Body of pancreas (tissue), 4 donors: ENCODE results near the gene NLRP6. TPM values are rescaled to one million over a fixed set of nuclear protein-coding genes. Genes with fewer than 3 reads are reported as not detected.
A peak's percentile ranks its signal among the peaks of the same experiment; 100 is the strongest.

Source experiments
- ATAC-seq: fragments of 150-250 bp; one replicate; pipeline ENCODE4 v1.9.1; 2016
- DNase-seq, 4 donors: peaks; one replicate each; pipeline ENCODE4 v3.0.0-alpha.2; 2019
- H3K27ac ChIP-seq, 4 donors: fragments of 200-600 bp; sonication (generic); 1 replicate in 3 of 4; 2 replicates in 1 of 4; pipeline versions ENCODE4 v1.5.1 to v1.6.1; 2016 to 2019; ENCODE audit warnings: mild to moderate bottlenecking in 1 of 4, mixed read lengths in 1 of 4, moderate library complexity in 1 of 4
- H3K27me3 ChIP-seq, 2 donors: fragments of 200-600 bp; sonication (generic); one replicate each; pipeline ENCODE4 v1.6.0; 2016; ENCODE audit warnings: mild to moderate bottlenecking in 1 of 2
- H3K36me3 ChIP-seq, 2 donors: fragments of 200-600 bp; sonication (generic); replicated peaks in 1 of 2; 2 replicates each; pipeline ENCODE4 v1.5.1; 2016; ENCODE audit warnings: low read depth in 2 of 2; ENCODE audit not compliant: insufficient read depth in 1 of 2
- H3K4me1 ChIP-seq: fragments of 200-600 bp; sonication (generic); one replicate; pipeline ENCODE4 v1.6.0; 2016
- H3K4me3 ChIP-seq, 2 donors: fragments of 200-600 bp; sonication (generic); 1 replicate in 1 of 2; 2 replicates in 1 of 2; pipeline ENCODE4 v1.5.1; 2016 to 2019
- H3K9me3 ChIP-seq, 3 donors: fragments of 200-600 bp; sonication (generic); 1 replicate in 2 of 3; 2 replicates in 1 of 3; pipeline ENCODE4 v1.5.1; 2016
- POLR2A ChIP-seq, 3 donors: fragments of 450-650 bp; IDR thresholded peaks; one replicate each; pipeline ENCODE4 v1.6.1; 2016; ENCODE audit warnings: antibody characterized with exemption in 3 of 3, mild to moderate bottlenecking in 2 of 3
- WGBS, 2 donors: methylation state at CpG; one replicate each; pipeline ENCODE4 v1.1.5; 2017; 5-methylcytosine and 5-hydroxymethylcytosine counted together
- intact Hi-C: fragments of 100-400 bp; cut with DNase I; formaldehyde crosslinking; loops from one replicate; pipeline ENCODE4 v1.15.1; 2023
- total RNA-seq, 2 donors: library from RNA; depleted of rRNA; stranded (reverse); fragments of >200 nt; gene quantifications; one replicate each; pipeline ENCODE4 v1.1.0, GENCODE V29; 2016
- TF ChIP-seq, protein P1 (sequence below), 7 experiments: fragments of 450-650 bp in 4 of 7; fragments of 200-600 bp in 3 of 7; sonication (generic) in 3 of 7; IDR thresholded peaks; one replicate each; pipeline ENCODE4 v1.5.1; 2016 to 2019; ENCODE audit warnings: antibody characterized with exemption in 7 of 7

NLRP6 gene
- total RNA-seq, 2 donors from 2014 or later = 1.0 TPM; not detected in 1

DNA sequence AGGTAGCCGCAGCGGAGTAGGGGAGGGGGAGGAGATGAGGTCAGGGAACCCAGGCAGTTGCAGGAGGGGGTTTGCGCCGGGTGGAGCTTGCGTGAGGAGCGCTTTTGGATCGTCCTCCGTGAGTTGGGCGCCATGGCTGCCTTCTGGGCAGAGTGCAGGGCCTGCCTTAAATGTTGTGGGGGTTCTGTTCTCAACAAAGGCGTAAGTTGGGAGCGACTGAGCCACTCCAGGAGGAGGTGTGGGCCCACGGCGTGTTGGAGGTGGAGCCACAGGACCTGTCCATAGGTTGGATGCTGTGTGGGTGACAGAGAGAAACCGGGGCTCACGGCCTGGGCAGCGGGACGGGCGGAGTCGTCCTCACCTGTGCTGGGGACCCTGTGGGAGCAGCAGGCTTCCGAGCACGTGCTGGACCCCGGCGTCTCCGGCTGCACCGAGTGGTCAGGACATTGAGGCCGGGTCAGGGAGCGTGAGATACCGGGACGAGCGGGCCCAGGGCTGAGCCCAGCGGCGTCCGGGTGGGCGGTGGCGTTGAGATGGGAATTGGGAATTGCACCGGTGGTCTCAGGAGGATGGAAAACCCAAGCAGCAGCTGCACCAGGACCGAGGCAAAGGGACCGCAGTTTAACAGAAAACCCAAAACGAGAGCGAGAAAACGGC lies 9.7 kb downstream of the NLRP6 start:
- peak; percentile 56 for ATAC-seq

DNA sequence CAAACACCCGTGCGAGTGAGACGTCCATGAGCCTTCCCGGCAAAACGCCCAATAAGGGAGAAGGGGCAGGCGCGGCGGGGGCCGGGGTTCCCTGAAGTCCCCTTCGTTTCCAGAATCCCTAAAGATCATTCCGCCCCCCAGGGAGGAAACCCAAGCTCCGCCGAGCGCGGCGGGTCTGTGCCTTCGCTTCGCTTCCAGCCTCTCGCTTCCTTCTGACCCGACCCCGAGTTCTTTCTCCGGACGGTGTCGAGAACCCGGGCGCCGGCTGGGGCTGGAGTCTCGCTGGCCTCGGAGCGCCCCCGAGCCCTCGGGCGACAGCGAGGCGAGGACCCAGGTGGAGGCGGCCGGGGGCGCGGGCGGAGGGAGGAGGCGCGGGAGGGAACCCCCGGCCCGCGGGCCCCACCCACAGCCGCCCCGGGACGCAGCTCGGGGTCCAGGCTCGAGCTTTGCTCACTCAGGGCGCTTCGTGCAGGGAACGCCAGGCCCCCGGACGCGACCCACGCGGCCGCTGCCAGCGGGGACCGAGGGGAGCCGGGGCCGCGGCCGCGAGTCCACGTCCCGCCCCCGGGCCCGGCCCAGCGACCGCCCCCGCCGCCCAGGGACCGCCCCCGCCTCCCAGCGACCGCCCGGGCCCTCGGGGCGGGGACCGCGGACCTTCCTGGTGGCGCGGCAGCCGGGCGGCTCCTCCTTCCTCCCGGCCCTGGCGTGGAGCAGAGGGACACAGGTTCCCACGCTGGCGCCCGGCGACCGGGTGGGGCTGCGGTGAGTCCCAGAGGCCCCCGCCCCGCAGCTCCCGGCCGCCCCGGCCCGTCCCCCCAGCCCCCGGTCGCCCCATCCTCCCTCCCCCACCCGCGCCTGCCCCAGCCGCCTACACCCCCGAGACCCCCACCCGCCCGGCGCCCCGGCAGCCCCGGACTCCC lies 10.5 kb downstream of the NLRP6 start, which contains the start of gene PGGHG:
Gene PGGHG (plus strand): TSS at position 649 of the 920 bp plus-strand sequence. CDS start 691 bp downstream, outside the sequence.
- TF ChIP-seq, protein P1, sequence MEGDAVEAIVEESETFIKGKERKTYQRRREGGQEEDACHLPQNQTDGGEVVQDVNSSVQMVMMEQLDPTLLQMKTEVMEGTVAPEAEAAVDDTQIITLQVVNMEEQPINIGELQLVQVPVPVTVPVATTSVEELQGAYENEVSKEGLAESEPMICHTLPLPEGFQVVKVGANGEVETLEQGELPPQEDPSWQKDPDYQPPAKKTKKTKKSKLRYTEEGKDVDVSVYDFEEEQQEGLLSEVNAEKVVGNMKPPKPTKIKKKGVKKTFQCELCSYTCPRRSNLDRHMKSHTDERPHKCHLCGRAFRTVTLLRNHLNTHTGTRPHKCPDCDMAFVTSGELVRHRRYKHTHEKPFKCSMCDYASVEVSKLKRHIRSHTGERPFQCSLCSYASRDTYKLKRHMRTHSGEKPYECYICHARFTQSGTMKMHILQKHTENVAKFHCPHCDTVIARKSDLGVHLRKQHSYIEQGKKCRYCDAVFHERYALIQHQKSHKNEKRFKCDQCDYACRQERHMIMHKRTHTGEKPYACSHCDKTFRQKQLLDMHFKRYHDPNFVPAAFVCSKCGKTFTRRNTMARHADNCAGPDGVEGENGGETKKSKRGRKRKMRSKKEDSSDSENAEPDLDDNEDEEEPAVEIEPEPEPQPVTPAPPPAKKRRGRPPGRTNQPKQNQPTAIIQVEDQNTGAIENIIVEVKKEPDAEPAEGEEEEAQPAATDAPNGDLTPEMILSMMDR (IDR thresholded peaks at IDR 0.05) = no peak
- TF ChIP-seq POLR2A (IDR thresholded peaks at IDR 0.05) = peak in 2 of 3 donors; percentile 10 to 63
- H3K9me3 ChIP-seq = no peaks in the 10 kb centered on the region
- no peaks in the 10 kb centered on the region for H3K27me3 ChIP-seq
- no peaks in the 10 kb centered on the region for H3K36me3 ChIP-seq
- peak; percentile 77 for ATAC-seq
- H3K27ac ChIP-seq = peak within 1 kb of the TSS; percentile 92 to 96 (median 93)
- peaks cover 60% of the 10 kb centered on the region for H3K4me1 ChIP-seq
- intact Hi-C loops = no loop called here
- DNase-seq = peak; percentile 83 to 88 (median 86)
- 1 to 4% methylated on average over 10 to 76 of the region's 112 CpGs for WGBS, 2 donors
- H3K4me3 ChIP-seq = peak within 1 kb of the TSS; percentile 49 to 92

More for the DNA sequence above, 9.7 kb downstream of the NLRP6 start:
- H3K4me1 ChIP-seq = peaks cover 53% of the 10 kb centered on the region
- no peaks in the 10 kb centered on the region for H3K9me3 ChIP-seq
- 16 to 28% methylated on average over 18 to 41 of the region's 41 CpGs for WGBS, 2 donors
- intact Hi-C loops = no loop called here
- no peaks in the 10 kb centered on the region for H3K27me3 ChIP-seq
- peak overlapping the region; percentile 49 to 92 for H3K4me3 ChIP-seq
- no peak for DNase-seq
- H3K36me3 ChIP-seq = no peaks in the 10 kb centered on the region
- peak; percentile 76 to 95 (median 93) for TF ChIP-seq POLR2A (IDR thresholded peaks at IDR 0.05)
- TF ChIP-seq, protein P1 (IDR thresholded peaks at IDR 0.05) = no peak
- H3K27ac ChIP-seq = peak overlapping the region; percentile 92 to 96 (median 93)

DNA sequence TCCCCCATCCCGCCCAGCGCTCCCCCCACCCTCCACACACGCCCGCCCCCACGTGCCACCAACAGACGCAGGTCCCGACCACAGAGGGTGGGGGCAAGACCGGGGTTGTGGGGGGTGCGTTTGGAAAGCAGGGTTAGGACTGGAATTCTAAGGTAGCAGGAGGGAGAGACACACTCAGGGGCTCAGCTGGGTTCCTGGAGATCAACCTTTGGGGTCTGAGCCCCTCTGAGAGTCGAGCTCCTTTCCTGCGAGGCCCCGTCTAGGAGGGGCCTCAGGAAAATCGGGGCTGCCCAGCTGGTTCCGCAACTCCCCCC lies 11.1 kb downstream of the NLRP6 start:
- intact Hi-C loops = no loop called here
- no peak for TF ChIP-seq POLR2A (IDR thresholded peaks at IDR 0.05)
- TF ChIP-seq, protein P1 (IDR thresholded peaks at IDR 0.05) = no peak
- Histone ChIP-seq H3K36me3 (no peaks in the 10 kb centered on the region), H3K27ac (peak overlapping the region; percentile 34 to 96 (median 92)), H3K27me3 (no peaks in the 10 kb centered on the region), H3K9me3 (no peaks in the 10 kb centered on the region), H3K4me1 (peaks cover 66% of the 10 kb centered on the region), H3K4me3 (peak overlapping the region; percentile 8 to 36)
- DNase-seq = peak in 1 of 4 donors; percentile 23
- WGBS, 2 donors = 8% methylated on average over 12 of the region's 14 CpGs; no CpG with 5 or more reads in 1 of the 2 donors
- ATAC-seq = no peak

DNA sequence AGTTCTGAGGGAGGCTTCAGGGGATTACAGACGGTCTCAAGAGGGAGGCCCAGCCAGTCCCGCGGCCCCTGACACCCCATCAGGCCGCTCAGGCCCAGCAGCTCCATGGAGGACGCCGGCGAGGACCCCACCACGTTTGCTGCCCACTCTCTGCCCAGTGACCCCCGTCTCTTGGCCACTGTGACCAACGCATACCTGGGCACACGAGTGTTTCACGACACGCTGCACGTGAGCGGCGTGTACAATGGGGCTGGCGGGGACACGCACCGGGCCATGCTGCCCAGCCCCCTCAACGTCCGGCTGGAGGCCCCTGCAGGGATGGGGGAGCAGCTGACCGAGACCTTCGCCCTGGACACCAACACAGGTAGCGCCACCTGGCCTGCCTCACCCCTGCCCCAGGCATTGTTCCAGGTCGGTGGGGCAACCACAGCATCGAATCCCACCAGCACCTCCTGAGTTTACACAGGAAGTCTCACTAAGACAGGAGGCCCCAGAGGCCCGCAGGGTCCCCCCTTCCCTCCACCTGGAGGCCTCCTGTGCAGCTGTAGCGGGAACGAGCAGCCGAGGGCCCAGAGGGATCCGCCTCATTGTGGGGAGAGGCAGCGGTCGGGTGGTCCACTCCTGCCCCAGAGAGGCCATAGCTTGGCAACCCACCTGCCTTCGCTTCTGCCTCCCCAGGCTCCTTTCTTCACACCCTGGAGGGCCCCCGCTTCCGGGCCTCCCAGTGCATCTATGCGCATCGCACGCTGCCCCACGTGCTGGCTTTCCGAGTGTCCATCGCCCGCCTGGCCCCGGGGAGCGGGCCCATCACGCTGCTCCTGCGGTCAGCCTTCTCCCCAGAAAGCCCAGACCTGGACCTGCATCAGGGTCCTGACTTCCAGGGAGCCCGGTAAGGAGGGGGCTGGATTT lies 11.8 kb downstream of the NLRP6 start:
- no peaks in the 10 kb centered on the region for H3K9me3 ChIP-seq
- intact Hi-C loops = no loop called here
- H3K4me1 ChIP-seq = peaks cover 72% of the 10 kb centered on the region
- ATAC-seq (no peak), DNase-seq (peak; percentile 12 to 39 (median 30))
- WGBS, 2 donors = 54 to 96% methylated on average over 13 to 41 of the region's 48 CpGs
- no peaks in the 10 kb centered on the region for H3K27me3 ChIP-seq
- peak overlapping the region in 2 of 4 donors; percentile 34 to 93 for H3K27ac ChIP-seq
- peak overlapping the region in 1 of 2 donors; percentile 8 for H3K4me3 ChIP-seq
- H3K36me3 ChIP-seq = peaks cover 0 to 3% of the 10 kb centered on the region in 2 donors
- TF ChIP-seq POLR2A (IDR thresholded peaks at IDR 0.05) = no peak
- TF ChIP-seq, protein P1 (IDR thresholded peaks at IDR 0.05) = no peak
